Measurements from ENCODE around the gene LPCAT2. TPM values are rescaled to one million over a fixed set of nuclear protein-coding genes. Genes with fewer than 3 reads are reported as not detected.

Gene LPCAT2
- total RNA-seq, 1 donor, result 23.5 TPM

DNA sequence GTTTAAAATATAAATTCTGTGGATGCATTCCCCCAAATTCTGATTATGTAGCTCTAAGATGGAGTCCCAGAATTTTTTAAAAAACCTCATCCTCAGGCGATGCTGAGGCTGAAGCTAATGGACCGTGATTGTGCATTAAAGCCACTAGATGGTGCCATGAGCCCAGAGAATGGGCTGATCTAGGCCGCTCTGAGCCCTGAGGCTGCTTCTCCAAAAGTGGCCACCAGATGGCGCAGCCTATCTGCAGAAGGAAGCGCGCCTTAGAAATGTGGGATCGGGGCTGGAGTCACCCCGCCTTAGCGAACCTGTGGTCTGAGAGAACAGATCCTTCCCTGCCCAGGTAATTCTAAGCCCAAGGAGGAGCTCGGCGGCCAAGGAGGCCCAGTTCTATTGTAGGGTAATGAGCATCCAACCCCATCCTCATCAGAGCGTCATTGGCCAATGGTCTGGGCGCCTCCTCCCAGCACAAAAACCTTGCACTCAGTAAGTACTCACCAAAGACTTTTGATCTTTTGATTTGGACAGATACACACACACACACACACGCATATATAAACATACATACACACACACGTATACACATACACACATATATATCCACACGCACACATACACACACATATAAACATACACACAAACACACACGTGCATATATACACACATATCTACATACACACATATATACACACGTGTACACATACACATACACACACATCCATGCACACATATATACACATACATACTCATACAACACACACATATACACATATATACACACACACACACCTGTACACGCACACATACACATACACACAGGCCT lies 43.6 kb upstream of the LPCAT2 start:
- TF ChIP-seq CTCF (IDR thresholded peaks at IDR 0.05; ENCODE audit: extremely low read depth, low read depth, low read length), result peak; percentile 100
- no peaks in the 10 kb centered on the region for H4K20me1 ChIP-seq (ENCODE audit: insufficient read depth, low read length)
- DNase-seq (ENCODE audit: insufficient read length, low spot score, missing footprints), result no peak
- H3K79me2 ChIP-seq (ENCODE audit: insufficient read depth, low read length), result no peaks in the 10 kb centered on the region
- no peaks in the 10 kb centered on the region for H3K36me3 ChIP-seq (ENCODE audit: insufficient read depth, low read length)
- no peaks in the 10 kb centered on the region for H3K27me3 ChIP-seq (ENCODE audit: insufficient read depth, low read length)
- H3K27ac ChIP-seq (ENCODE audit: low read depth, low read length), result no peak overlapping the region
- H3K9me3 ChIP-seq (ENCODE audit: low read depth, low read length), result no peaks in the 10 kb centered on the region
- H3K4me3 ChIP-seq (ENCODE audit: insufficient read depth, low read length), result peak overlapping the region; percentile 48
- peaks cover 11% of the 10 kb centered on the region for H3K4me1 ChIP-seq (ENCODE audit: insufficient read depth, low read length)
- peak overlapping the region; percentile 79 for H2AFZ ChIP-seq (ENCODE audit: low read length)
- H3K4me2 ChIP-seq (ENCODE audit: insufficient read depth, low read length), result peak overlapping the region; percentile 73

GRCh38 chr16:55466209-55466608 lies 42.7 kb upstream of the LPCAT2 start:
- Histone ChIP-seq H3K79me2 (ENCODE audit: insufficient read depth, low read length) (no peaks in the 10 kb centered on the region), H3K27me3 (ENCODE audit: insufficient read depth, low read length) (no peaks in the 10 kb centered on the region), H3K4me1 (ENCODE audit: insufficient read depth, low read length) (peaks cover 21% of the 10 kb centered on the region), H3K27ac (ENCODE audit: low read depth, low read length) (no peak overlapping the region), H3K36me3 (ENCODE audit: insufficient read depth, low read length) (no peaks in the 10 kb centered on the region), H3K4me2 (ENCODE audit: insufficient read depth, low read length) (no peak overlapping the region), H3K9me3 (ENCODE audit: low read depth, low read length) (no peaks in the 10 kb centered on the region), H2AFZ (ENCODE audit: low read length) (no peak overlapping the region), H3K4me3 (ENCODE audit: insufficient read depth, low read length) (no peak overlapping the region), H4K20me1 (ENCODE audit: insufficient read depth, low read length) (no peaks in the 10 kb centered on the region)
- no peak for DNase-seq (ENCODE audit: insufficient read length, low spot score, missing footprints)
- no peak for TF ChIP-seq CTCF (IDR thresholded peaks at IDR 0.05; ENCODE audit: extremely low read depth, low read depth, low read length)

DNA sequence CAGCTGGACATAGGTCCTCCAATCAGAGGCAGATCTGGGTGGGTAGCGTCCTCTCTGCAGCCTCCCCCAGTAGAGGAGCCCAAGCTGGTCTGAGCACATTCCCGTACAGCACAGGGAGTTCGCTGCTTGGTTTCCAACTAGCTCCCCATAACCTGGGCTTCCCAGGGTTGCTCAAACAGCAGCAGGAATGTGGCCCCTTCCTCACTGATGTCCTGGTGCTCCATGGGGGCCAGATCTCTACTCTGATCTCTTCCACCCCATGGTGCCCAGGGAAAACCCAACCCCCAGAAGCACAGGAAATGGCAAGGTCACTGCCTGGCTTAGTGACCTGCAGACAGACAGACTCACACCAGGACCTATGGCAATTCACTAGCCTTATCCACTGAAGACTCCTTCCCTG lies 41.0 kb upstream of the LPCAT2 start:
- Histone ChIP-seq H3K4me2 (ENCODE audit: insufficient read depth, low read length) (no peak overlapping the region), H3K4me1 (ENCODE audit: insufficient read depth, low read length) (peaks cover 37% of the 10 kb centered on the region), H2AFZ (ENCODE audit: low read length) (no peak overlapping the region), H3K9me3 (ENCODE audit: low read depth, low read length) (no peaks in the 10 kb centered on the region), H3K4me3 (ENCODE audit: insufficient read depth, low read length) (no peak overlapping the region), H3K79me2 (ENCODE audit: insufficient read depth, low read length) (no peaks in the 10 kb centered on the region), H3K36me3 (ENCODE audit: insufficient read depth, low read length) (no peaks in the 10 kb centered on the region), H4K20me1 (ENCODE audit: insufficient read depth, low read length) (no peaks in the 10 kb centered on the region), H3K27me3 (ENCODE audit: insufficient read depth, low read length) (no peaks in the 10 kb centered on the region), H3K27ac (ENCODE audit: low read depth, low read length) (no peak overlapping the region)
- no peak for TF ChIP-seq CTCF (IDR thresholded peaks at IDR 0.05; ENCODE audit: extremely low read depth, low read depth, low read length)
- no peak for DNase-seq (ENCODE audit: insufficient read length, low spot score, missing footprints)

- Histone ChIP-seq H3K4me1 (ENCODE audit: insufficient read depth, low read length) (peaks cover 38% of the 10 kb centered on the region), H3K79me2 (ENCODE audit: insufficient read depth, low read length) (no peaks in the 10 kb centered on the region), H3K4me2 (ENCODE audit: insufficient read depth, low read length) (no peak overlapping the region), H3K36me3 (ENCODE audit: insufficient read depth, low read length) (no peaks in the 10 kb centered on the region), H3K27ac (ENCODE audit: low read depth, low read length) (no peak overlapping the region), H4K20me1 (ENCODE audit: insufficient read depth, low read length) (no peaks in the 10 kb centered on the region), H3K27me3 (ENCODE audit: insufficient read depth, low read length) (no peaks in the 10 kb centered on the region), H2AFZ (ENCODE audit: low read length) (no peak overlapping the region), H3K4me3 (ENCODE audit: insufficient read depth, low read length) (no peak overlapping the region), H3K9me3 (ENCODE audit: low read depth, low read length) (no peaks in the 10 kb centered on the region)
- no peak for TF ChIP-seq CTCF (IDR thresholded peaks at IDR 0.05; ENCODE audit: extremely low read depth, low read depth, low read length)
- DNase-seq (ENCODE audit: insufficient read length, low spot score, missing footprints), result no peak
These were observed 40.4 kb upstream of the LPCAT2 start for GRCh38 chr16:55468352-55468990.
